HepG2 (cell line): ENCODE measurements around the gene NIFK. TPM values are rescaled to one million over a fixed set of nuclear protein-coding genes. Genes with fewer than 3 reads are reported as not detected.

Experiments used
- DR1 ChIP-seq: sonication (generic); formaldehyde crosslinking; IDR thresholded peaks from 2 replicates; pipeline ENCODE4 v1.8.0; 2021; ENCODE audit warnings: mild to moderate bottlenecking, missing genetic modification reagents, inconsistent platforms
- FOSL2 ChIP-seq: sonication (generic); formaldehyde crosslinking; IDR thresholded peaks from 2 replicates; pipeline ENCODE4 v1.4.0; 2020; ENCODE audit warnings: missing genetic modification reagents
- FOXM1 ChIP-seq: sonication (generic); formaldehyde crosslinking; IDR thresholded peaks from 2 replicates; pipeline ENCODE4 v1.5.0; 2020; ENCODE audit warnings: missing genetic modification reagents
- GABPA ChIP-seq, 2 experiments: IDR thresholded peaks; 2 replicates each; pipeline ENCODE4 v1.6.1; 2011 to 2016; ENCODE audit warnings: low read depth in 2 of 2, low read length in 1 of 2, missing biosample characterization in 1 of 2, missing genetic modification characterization in 1 of 2
- GZF1 ChIP-seq: sonication (generic); formaldehyde crosslinking; IDR thresholded peaks from 2 replicates; pipeline ENCODE4 v1.5.1; 2020; ENCODE audit warnings: mild to moderate bottlenecking, missing genetic modification reagents
- HCFC1 ChIP-seq: fragments of 150-350 bp; IDR thresholded peaks from 2 replicates; pipeline ENCODE4 v1.6.1; 2014; ENCODE audit warnings: low read depth, low read length
- KLF9 ChIP-seq: IDR thresholded peaks from 2 replicates; pipeline ENCODE4 v1.6.1; 2016; ENCODE audit warnings: low read depth
- MBD4 ChIP-seq: IDR thresholded peaks from 2 replicates; pipeline ENCODE4 v1.6.1; 2012; ENCODE audit warnings: low read length, inconsistent platforms, borderline replicate concordance
- MYC ChIP-seq: sonication (generic); formaldehyde crosslinking; IDR thresholded peaks from 2 replicates; pipeline ENCODE4 v1.9.0; 2021; ENCODE audit warnings: missing genetic modification reagents, borderline replicate concordance
- PHF20 ChIP-seq: sonication (generic); formaldehyde crosslinking; IDR thresholded peaks from 2 replicates; pipeline ENCODE4 v1.5.0; 2020; ENCODE audit warnings: mild to moderate bottlenecking, missing genetic modification reagents
- RFXANK ChIP-seq: IDR thresholded peaks from 2 replicates; pipeline ENCODE4 v1.6.1; 2016
- ZBTB21 ChIP-seq: sonication (generic); formaldehyde crosslinking; IDR thresholded peaks from 2 replicates; pipeline ENCODE4 v1.4.0; 2020; ENCODE audit warnings: missing genetic modification reagents
- ZNF34 ChIP-seq: sonication (generic); formaldehyde crosslinking; IDR thresholded peaks from 2 replicates; pipeline ENCODE4 v1.4.0; 2020; ENCODE audit warnings: mild to moderate bottlenecking, missing genetic modification reagents, borderline replicate concordance
- ZNF687 ChIP-seq: sonication (generic); formaldehyde crosslinking; IDR thresholded peaks from 2 replicates; pipeline ENCODE4 v1.5.1; 2020; ENCODE audit warnings: mild to moderate bottlenecking, missing genetic modification reagents, moderate library complexity
- polyA plus RNA-seq, 8 experiments: library from polyadenylated mRNA; depleted of rRNA in 3 of 8; stranded (reverse) in 7 of 8; unstranded in 1 of 8; fragments of >200 nt; fragmentation: Illumina TruSeq in 4 of 8; extraction: Trizol in 4 of 8; gene quantifications; 2 replicates each; pipeline versions ENCODE4 v1.2.1 to v1.2.3, GENCODE V29; 2011 to 2016; ENCODE audit warnings: low read depth in 4 of 8, missing spikeins in 1 of 8, mixed read lengths in 1 of 8; ENCODE audit not compliant: insufficient read depth in 1 of 8
- total RNA-seq, 5 experiments: library from RNA; depleted of rRNA; stranded (reverse); fragments of >200 nt; fragmentation: Illumina TruSeq; extraction: Trizol; gene quantifications; 2 replicates each; pipeline ENCODE4 v1.2.3, GENCODE V29; 2016; ENCODE audit warnings: low read depth in 1 of 5

NIFK gene
- total and polyA plus RNA-seq, 2 of the 13 experiments (the other 11 are each of a cell fraction or from before 2014, with no cell fraction given) = 19.6 to 105 TPM

GRCh38 chr2:121699421-121700333, 37.0 kb downstream of the NIFK start (continued):
- TF ChIP-seq KLF9 (no peak), GABPA (IDR thresholded peaks at IDR 0.05; ENCODE audit: low read depth, low read length) (no peak), GABPA (CRISPR knock-in tag; IDR thresholded peaks at IDR 0.05; ENCODE audit: low read depth) (0 out of 2 replicates have a peak, but pooled peaks have one; percentile 29), GZF1 (no peak), PHF20 (CRISPR knock-in tag) (no peak), ZBTB21 (CRISPR knock-in tag) (peak; percentile 91), ZNF687 (CRISPR knock-in tag) (peak; percentile 85), MBD4 (no peak), FOSL2 (CRISPR knock-in tag) (peak; percentile 90), FOXM1 (CRISPR knock-in tag) (no peak), MYC (CRISPR knock-in tag) (peak; percentile 41; the same call in 1 of the 2 replicates), ZNF34 (CRISPR knock-in tag) (0 out of 2 replicates have a peak, but pooled peaks have one; percentile 27), HCFC1 (no peak), DR1 (CRISPR knock-in tag) (no peak), RFXANK (no peak)
